HUES64 (cell line): Measurements from ENCODE around the gene PTN.

ENCODE experiments used
- H3K27ac ChIP-seq: 2 replicates; pipeline ENCODE4 v1.7.0; 2013; ENCODE audit warnings: low read depth, low read length, inconsistent platforms
- H3K27me3 ChIP-seq: 2 replicates; pipeline ENCODE4 v1.6.1; 2013; ENCODE audit warnings: mild to moderate bottlenecking, low read length; ENCODE audit not compliant: insufficient read depth
- H3K36me3 ChIP-seq: 2 replicates; pipeline ENCODE4 v1.6.1; 2013; ENCODE audit warnings: mild to moderate bottlenecking, low read length; ENCODE audit not compliant: insufficient read depth
- H3K4me1 ChIP-seq: 2 replicates; pipeline ENCODE4 v1.6.1; 2013; ENCODE audit warnings: mild to moderate bottlenecking, low read length, moderate library complexity; ENCODE audit not compliant: insufficient read depth
- H3K4me3 ChIP-seq: 2 replicates; pipeline ENCODE4 v1.5.1; 2013; ENCODE audit warnings: mild to moderate bottlenecking, low read length, moderate library complexity
- H3K9ac ChIP-seq: 2 replicates; pipeline ENCODE4 v1.6.1; 2013; ENCODE audit warnings: mild to moderate bottlenecking, low read depth, low read length
- H3K9me3 ChIP-seq: 2 replicates; pipeline ENCODE4 v1.6.1; 2013; ENCODE audit warnings: low read depth, low read length; ENCODE audit not compliant: insufficient read depth
- WGBS: fragments of 150-250, 120-280 bp; methylation state at CpG from one replicate; pipeline ENCODE4 v1.1.7; 2013; ENCODE audit warnings: missing lambda C conversion rate; 5-methylcytosine and 5-hydroxymethylcytosine counted together

Gene PTN

GRCh38 chr7:137324796-137325696 is 18.5 kb downstream of the PTN start:
- Histone ChIP-seq H3K9ac (no peak overlapping the region), H3K27ac (no peak overlapping the region), H3K9me3 (peaks cover 5% of the 10 kb centered on the region; the same call in 1 of the 2 replicates), H3K4me1 (peaks cover 15% of the 10 kb centered on the region), H3K4me3 (no peak overlapping the region), H3K27me3 (no peaks in the 10 kb centered on the region), H3K36me3 (no peaks in the 10 kb centered on the region)

DNA sequence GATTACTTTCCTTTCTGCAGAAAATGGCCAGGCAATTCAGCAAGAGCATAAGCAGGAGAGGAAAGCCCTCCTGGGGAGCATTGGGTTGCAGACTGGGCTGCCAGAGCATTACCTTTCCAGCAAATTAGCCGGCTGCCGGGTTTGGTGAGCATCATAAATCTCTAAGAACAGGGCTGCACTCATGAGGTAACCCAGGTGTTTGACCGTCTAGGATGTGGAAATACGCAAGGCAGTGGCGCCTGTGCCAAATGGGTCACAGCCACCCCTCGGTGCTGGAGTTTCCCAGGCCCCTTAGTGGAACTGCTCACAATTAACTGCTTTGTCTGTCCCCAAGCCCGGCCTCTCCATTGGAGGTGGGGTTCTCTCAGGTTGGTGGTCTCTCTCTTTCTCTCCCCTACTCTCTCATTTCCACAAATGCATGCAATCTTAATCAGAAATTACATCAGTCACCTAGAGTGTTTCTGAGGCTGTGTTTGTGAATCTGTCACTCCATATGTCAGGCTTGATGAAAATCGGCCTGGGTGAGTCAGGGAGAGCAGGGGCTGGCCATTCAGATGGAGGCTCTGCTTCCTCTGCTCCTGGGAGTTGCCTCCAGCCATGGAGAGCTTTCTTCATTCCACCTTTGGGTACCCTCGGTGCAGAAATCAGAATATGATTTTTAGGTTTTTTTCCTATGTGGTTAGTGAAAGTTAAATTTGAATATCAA is 26.7 kb downstream of the PTN start:
- no peak overlapping the region for H3K9ac ChIP-seq
- H3K27me3 ChIP-seq: no peaks in the 10 kb centered on the region
- H3K36me3 ChIP-seq: no peaks in the 10 kb centered on the region
- peaks cover 20% of the 10 kb centered on the region for H3K4me1 ChIP-seq
- no peak overlapping the region for H3K27ac ChIP-seq
- no peak overlapping the region for H3K4me3 ChIP-seq
- 90% methylated on average over 9 of the region's 9 CpGs for WGBS
- H3K9me3 ChIP-seq: no peaks in the 10 kb centered on the region

GRCh38 chr7:137313201-137313600 is 30.3 kb downstream of the PTN start:
- no peaks in the 10 kb centered on the region for H3K9me3 ChIP-seq
- H3K36me3 ChIP-seq: no peaks in the 10 kb centered on the region
- H3K9ac ChIP-seq: no peak overlapping the region
- H3K27me3 ChIP-seq: no peaks in the 10 kb centered on the region
- H3K27ac ChIP-seq: no peak overlapping the region
- peaks cover 11% of the 10 kb centered on the region; the same call in 1 of the 2 replicates for H3K4me1 ChIP-seq
- H3K4me3 ChIP-seq: no peak overlapping the region
- WGBS: 86% methylated on average over 3 of the region's 4 CpGs

DNA sequence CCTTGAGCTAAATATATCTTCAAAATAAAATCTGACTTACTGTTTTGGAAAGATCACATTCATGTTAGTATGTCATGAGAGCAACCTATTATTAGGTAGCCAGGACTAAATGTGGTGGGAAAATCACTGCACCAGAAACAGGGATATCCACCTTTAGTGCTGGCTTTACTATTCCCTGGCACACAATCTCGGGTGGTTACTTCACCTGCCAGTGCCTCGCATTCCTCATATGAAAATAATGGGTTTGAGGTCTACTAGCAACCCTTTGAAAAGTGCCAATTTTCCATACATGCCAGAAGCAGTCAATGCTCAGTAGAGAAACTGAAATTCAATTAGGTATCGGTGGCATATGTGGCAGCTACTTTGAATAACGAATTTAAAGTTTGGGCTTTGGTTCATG is 36.8 kb downstream of the PTN start:
- peaks cover 6% of the 10 kb centered on the region; the same call in 1 of the 2 replicates for H3K4me1 ChIP-seq
- no peak overlapping the region for H3K27ac ChIP-seq
- 96% methylated on average over 4 of the region's 4 CpGs for WGBS
- H3K4me3 ChIP-seq: no peak overlapping the region
- no peak overlapping the region for H3K9ac ChIP-seq
- no peaks in the 10 kb centered on the region for H3K9me3 ChIP-seq
- no peaks in the 10 kb centered on the region for H3K36me3 ChIP-seq
- H3K27me3 ChIP-seq: no peaks in the 10 kb centered on the region

GRCh38 chr7:137305901-137306621 is 37.5 kb downstream of the PTN start:
- Histone ChIP-seq H3K4me1 (peaks cover 6% of the 10 kb centered on the region; the same call in 1 of the 2 replicates), H3K9ac (no peak overlapping the region)
- 92% methylated on average over 5 of the region's 6 CpGs for WGBS

DNA sequence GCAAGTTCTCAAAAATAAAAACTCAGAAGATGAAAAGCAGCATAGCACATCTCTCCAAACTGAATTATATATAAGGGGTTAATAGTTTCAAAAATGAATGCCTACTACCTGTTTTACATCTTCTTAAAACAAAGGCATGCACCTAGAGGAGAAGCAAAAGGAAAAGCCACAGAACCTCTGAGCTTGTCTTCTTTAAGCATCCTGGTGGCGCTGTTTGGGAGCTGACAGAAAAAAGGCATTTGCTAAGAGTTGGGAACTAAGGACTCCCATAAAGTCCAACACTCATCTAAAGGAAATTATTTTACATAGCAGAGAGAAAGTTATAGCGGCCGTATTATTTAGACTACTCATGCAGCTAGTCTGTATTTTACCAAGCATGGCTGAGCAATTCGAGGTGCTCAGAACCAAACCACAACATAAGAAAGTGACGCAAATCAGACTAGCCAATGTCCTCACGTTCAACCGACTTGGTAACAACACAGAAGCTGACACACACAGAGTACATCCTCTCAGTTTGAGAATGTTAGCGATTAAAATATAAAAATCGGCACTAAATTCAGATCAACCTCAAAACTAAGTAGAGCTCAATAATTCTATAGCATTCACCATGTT is 38.8 kb downstream of the PTN start:
- Histone ChIP-seq H3K4me3 (no peak overlapping the region), H3K9me3 (no peaks in the 10 kb centered on the region), H3K36me3 (no peaks in the 10 kb centered on the region), H3K4me1 (peaks cover 9% of the 10 kb centered on the region; the same call in 1 of the 2 replicates), H3K27ac (no peak overlapping the region), H3K27me3 (no peaks in the 10 kb centered on the region), H3K9ac (no peak overlapping the region)
- 94% methylated on average over 9 of the region's 9 CpGs for WGBS

More at GRCh38 chr7:137305901-137306621, 37.5 kb downstream of the PTN start:
- no peaks in the 10 kb centered on the region for H3K36me3 ChIP-seq
- no peaks in the 10 kb centered on the region for H3K9me3 ChIP-seq
- no peak overlapping the region for H3K27ac ChIP-seq
- no peaks in the 10 kb centered on the region for H3K27me3 ChIP-seq
- H3K4me3 ChIP-seq: no peak overlapping the region

DNA sequence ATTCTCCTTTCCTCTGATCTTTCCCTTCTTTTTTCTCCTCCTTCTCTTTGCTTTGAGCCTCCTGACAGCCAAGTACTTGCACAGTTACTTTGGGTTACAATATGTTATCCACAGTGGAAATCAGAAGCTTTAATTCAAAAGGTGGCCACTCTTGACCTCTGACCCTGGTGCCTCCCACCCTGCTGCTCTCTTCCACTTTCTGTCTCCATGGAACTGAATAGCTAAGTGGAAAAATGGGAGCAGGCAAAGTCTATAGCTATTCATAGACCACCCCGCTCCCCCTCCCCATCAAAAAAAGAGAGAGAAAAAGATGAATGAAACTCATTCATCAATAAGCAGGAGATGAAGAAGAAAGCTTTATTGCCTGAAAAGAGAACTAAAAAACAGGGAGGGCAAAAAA is 39.4 kb downstream of the PTN start:
- Histone ChIP-seq H3K9me3 (no peaks in the 10 kb centered on the region), H3K27ac (no peak overlapping the region), H3K36me3 (no peaks in the 10 kb centered on the region), H3K27me3 (no peaks in the 10 kb centered on the region), H3K4me3 (no peak overlapping the region), H3K4me1 (peaks cover 9% of the 10 kb centered on the region; the same call in 1 of the 2 replicates), H3K9ac (no peak overlapping the region)
- WGBS: no CpG with 5 or more reads among the region's 1 CpG

DNA sequence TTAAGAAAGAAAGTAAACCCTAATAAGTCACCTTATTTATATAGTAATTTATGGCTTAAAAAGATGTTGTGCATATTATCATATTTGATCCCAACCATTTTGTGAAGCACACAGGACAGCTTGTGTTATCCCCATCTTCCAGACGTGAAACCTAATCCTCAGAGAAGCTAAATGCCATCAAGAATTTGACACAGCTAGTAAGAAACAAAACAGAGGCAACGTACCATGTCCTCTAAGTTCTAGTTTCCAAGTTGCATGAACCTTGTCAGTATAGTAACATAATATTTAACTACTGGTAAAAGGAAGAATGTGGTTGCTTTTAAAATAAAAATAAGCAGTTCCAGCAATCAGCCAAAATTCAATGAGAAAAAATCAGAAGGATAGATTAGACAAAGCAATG is 41.5 kb downstream of the PTN start:
- Histone ChIP-seq H3K4me3 (no peak overlapping the region), H3K36me3 (no peaks in the 10 kb centered on the region), H3K9me3 (no peaks in the 10 kb centered on the region), H3K27me3 (no peaks in the 10 kb centered on the region), H3K9ac (no peak overlapping the region), H3K27ac (no peak overlapping the region), H3K4me1 (peaks cover 12% of the 10 kb centered on the region; the same call in 1 of the 2 replicates)
- WGBS: 88% methylated on average over 2 of the region's 2 CpGs

- H3K9me3 ChIP-seq: no peaks in the 10 kb centered on the region
- no peak overlapping the region for H3K27ac ChIP-seq
- WGBS: 88% methylated on average over 1 of the region's 1 CpG
- peaks cover 6% of the 10 kb centered on the region; the same call in 1 of the 2 replicates for H3K4me1 ChIP-seq
- no peak overlapping the region for H3K4me3 ChIP-seq
- H3K27me3 ChIP-seq: no peaks in the 10 kb centered on the region
- H3K9ac ChIP-seq: no peak overlapping the region
- no peaks in the 10 kb centered on the region for H3K36me3 ChIP-seq
Observed at GRCh38 chr7:137298464-137298794, 45.1 kb downstream of the PTN start.

- WGBS: 80% methylated on average over 8 of the region's 9 CpGs
- H3K36me3 ChIP-seq: no peaks in the 10 kb centered on the region
- H3K9ac ChIP-seq: no peak overlapping the region
- H3K27ac ChIP-seq: no peak overlapping the region
- H3K9me3 ChIP-seq: no peaks in the 10 kb centered on the region
- peaks cover 6% of the 10 kb centered on the region; the same call in 1 of the 2 replicates for H3K4me1 ChIP-seq
- H3K4me3 ChIP-seq: no peak overlapping the region
- no peaks in the 10 kb centered on the region for H3K27me3 ChIP-seq
Observed at GRCh38 chr7:137297551-137298463, 45.7 kb downstream of the PTN start.
